NOMO-1 (cell line): Measurements from ENCODE around the gene SCUBE1.

Source experiments
- DNase-seq, 2 experiments: peaks; one replicate each; lab custom pipeline; 2025; ENCODE audit not compliant: unreplicated experiment in 2 of 2; lab: John Stamatoyannopoulos, UW

Gene SCUBE1

GRCh38 chr22:43330178-43331068 is 12.7 kb downstream of the SCUBE1 start:
- no peak for DNase-seq

GRCh38 chr22:43329061-43329460 is 14.1 kb downstream of the SCUBE1 start:
- no peak for DNase-seq

GRCh38 chr22:43327157-43327438 is 16.1 kb downstream of the SCUBE1 start:
- no peak for DNase-seq

GRCh38 chr22:43326331-43327156 is 16.6 kb downstream of the SCUBE1 start:
- DNase-seq, result no peak

DNA sequence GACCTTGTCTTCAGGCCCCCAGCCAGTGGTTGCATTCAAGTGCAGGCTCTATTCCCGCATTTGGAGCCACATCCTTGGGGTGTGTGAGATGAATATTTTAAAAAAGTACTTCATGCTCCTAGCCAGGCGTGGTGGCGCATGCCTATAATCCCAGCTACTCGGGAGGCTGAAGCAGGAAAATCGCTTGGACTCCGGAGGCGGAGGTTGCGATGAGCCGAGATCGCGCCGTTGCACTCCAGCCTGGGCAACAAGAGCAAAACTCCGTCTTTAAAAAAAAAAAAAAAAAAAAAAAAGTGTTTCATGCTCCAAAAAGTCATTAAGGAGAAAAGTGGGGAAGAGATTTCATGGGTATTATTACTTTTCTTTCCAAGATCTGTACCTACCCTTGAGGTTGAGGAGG is 18.0 kb downstream of the SCUBE1 start:
- no peak for DNase-seq

- peak in 1 of 2 experiments; percentile 20 for DNase-seq
Measured at GRCh38 chr22:43320943-43321900, 21.9 kb downstream of the SCUBE1 start.

GRCh38 chr22:43319661-43320486 is 23.3 kb downstream of the SCUBE1 start:
- DNase-seq, result no peak

DNA sequence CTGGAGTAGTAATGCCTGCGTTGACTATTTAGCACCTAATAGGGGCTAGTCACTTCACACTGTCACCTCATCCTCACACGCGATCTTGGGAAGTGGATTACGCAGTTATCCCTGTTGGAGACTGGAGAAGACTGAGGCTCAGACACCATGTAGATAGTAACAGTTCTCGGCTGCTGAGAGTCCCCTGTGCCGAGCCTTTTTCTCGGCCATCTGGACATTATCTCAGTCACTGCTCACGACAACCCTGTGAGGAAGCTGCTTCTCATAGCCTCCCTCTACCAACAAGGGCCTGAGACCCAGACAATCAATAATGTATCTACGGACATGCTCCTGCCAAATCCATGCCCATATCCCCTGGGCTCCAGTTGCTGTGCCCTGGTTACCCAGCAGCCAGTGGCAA is 25.9 kb downstream of the SCUBE1 start:
- no peak for DNase-seq

- DNase-seq, result no peak
Measured at GRCh38 chr22:43315687-43316217, 27.4 kb downstream of the SCUBE1 start.

- DNase-seq, result no peak
Measured at GRCh38 chr22:43314611-43315010, 28.6 kb downstream of the SCUBE1 start.

- DNase-seq, result no peak
Measured at GRCh38 chr22:43313890-43314474, 29.2 kb downstream of the SCUBE1 start.

DNA sequence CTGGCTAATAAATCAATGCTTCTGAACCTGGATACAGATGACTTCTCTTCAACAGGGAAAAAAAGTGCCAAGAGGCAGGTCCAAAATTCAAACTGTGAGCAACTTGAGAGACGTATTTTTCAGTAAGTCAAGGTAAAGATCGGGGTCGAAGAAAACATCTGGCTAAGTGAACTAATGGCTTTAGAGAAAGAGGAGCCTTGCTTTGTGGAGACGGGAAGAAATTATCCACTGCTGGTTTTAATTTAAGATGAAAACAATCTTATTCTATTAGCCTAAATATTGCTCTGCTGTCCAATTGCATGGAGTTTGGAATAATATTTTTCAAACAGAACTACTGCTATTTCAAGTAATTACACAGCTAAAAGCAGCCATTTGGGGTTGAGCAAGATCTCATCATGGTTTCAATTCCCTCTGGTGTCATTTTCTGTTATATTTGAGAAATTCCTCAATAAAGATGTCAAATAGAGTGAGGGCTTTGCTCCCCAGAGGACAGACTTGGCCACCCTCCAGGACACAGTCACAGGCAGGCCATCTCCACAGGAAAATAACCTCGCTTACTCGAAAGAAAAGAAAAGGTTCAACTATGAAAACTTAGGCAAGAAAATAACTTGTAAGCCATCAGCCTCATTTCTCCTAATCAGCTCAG is 29.8 kb downstream of the SCUBE1 start:
- DNase-seq, result peak; percentile 59 to 86

GRCh38 chr22:43312608-43313007 is 30.6 kb downstream of the SCUBE1 start:
- no peak for DNase-seq

- DNase-seq, result no peak
Measured at GRCh38 chr22:43310798-43311197, 32.4 kb downstream of the SCUBE1 start.

GRCh38 chr22:43310311-43310710 is 32.9 kb downstream of the SCUBE1 start:
- no peak for DNase-seq

- no peak for DNase-seq
Measured at GRCh38 chr22:43308836-43309235, 34.3 kb downstream of the SCUBE1 start.

DNA sequence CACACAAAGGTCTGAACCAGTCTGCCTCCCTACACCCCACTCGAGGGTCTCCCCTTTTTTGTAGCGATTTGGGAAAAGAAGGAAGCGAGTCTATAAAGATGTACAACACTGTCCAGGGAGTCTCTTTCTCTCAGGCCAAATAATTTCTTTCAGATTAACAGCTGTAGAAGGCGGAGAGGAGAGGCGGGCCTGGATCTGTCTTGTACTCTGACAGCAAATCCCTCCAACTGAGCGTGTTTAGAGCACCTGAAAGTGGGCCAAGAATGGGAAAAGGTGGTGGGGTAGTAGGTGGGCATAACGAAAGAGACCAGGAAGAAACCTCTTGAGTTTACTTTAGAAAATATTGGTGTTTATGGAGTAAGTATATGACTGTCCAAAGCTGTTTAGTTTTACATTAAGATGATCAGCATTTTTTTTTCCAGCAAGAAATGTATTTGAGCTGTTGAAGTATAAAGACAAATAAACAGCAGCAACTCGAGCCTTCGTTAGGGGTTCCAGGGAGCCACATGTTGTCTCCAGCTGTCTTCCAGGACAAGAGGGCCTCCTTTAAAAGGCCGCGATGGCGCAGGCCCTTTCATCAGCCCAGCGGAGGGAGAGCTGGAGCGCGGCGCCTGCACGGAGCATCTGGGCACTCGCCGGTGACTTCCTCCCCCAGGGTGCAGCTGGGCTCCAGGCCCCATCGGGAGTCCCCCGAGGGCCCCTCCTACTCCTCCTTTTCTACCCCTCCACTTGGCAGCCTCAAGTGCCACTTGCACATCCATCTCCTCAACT is 34.9 kb downstream of the SCUBE1 start:
- DNase-seq, result no peak

DNA sequence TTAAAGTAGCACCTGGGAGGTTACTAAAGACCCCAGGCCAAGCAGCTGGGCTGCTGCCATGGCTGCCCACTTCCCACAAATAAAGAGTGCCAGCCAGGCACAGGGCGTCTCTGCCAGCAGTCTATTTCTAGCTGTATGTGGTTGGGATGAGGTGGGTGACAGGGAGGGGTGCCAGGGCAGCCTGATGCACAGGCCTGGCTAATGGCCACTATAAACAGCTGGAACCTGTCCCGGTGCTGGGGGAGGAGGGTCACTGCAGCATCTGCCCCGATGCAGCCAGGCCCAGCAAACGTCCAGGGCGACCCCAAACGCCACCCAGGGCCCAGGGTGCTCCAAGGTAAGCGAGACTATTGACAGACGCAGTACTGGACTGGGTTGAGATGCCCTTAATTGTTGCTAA is 37.4 kb downstream of the SCUBE1 start:
- no peak for DNase-seq
